Lower leg skin (tissue), 3 donors: ENCODE results near the gene PTPRT.

Source experiments
- POLR2A ChIP-seq, 2 donors: fragments of 450-650 bp; IDR thresholded peaks; one replicate each; pipeline ENCODE4 v1.6.1; 2016 to 2017; ENCODE audit warnings: antibody characterized with exemption in 2 of 2, mild to moderate bottlenecking in 1 of 2, moderate library complexity in 1 of 2
- TF ChIP-seq, protein P1 (sequence below), 3 donors: fragments of 450-650 bp; IDR thresholded peaks; one replicate each; pipeline ENCODE4 v1.5.1; 2016; ENCODE audit warnings: antibody characterized with exemption in 3 of 3, mild to moderate bottlenecking in 3 of 3, moderate library complexity in 2 of 3

DNA sequence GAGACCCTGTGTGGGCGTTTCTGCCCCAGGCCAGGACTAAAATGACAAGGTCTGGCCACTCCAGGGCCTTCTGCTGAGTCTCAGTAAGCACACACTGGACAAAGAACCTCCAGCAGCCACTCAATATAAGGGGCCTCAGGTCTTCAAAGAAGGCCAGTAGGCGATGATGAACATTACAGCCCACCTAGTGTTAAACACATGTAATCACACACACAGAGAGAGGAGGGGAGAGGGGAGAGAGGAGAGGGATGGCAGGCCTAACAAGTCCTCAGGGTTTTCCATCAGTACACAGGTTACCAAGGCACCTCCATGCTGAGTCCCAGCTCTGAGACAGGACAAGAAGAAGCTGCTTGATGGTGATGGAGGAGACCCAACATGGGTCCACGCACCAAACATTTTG lies 325.6 kb downstream of the PTPRT start:
- TF ChIP-seq POLR2A (IDR thresholded peaks at IDR 0.05) = no peak
- TF ChIP-seq, protein P1, sequence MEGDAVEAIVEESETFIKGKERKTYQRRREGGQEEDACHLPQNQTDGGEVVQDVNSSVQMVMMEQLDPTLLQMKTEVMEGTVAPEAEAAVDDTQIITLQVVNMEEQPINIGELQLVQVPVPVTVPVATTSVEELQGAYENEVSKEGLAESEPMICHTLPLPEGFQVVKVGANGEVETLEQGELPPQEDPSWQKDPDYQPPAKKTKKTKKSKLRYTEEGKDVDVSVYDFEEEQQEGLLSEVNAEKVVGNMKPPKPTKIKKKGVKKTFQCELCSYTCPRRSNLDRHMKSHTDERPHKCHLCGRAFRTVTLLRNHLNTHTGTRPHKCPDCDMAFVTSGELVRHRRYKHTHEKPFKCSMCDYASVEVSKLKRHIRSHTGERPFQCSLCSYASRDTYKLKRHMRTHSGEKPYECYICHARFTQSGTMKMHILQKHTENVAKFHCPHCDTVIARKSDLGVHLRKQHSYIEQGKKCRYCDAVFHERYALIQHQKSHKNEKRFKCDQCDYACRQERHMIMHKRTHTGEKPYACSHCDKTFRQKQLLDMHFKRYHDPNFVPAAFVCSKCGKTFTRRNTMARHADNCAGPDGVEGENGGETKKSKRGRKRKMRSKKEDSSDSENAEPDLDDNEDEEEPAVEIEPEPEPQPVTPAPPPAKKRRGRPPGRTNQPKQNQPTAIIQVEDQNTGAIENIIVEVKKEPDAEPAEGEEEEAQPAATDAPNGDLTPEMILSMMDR (IDR thresholded peaks at IDR 0.05) = no peak
